Right forelimb (tissue), 1 donor: ENCODE results near the gene FOXA2.

Experiments
- DNase-seq: peaks from one replicate; pipeline ENCODE4 v3.0.0-alpha.2; 2018

Gene FOXA2

GRCh38 chr20:22583773-22584521 lies 425 bp downstream of the FOXA2 start:
- no peak for DNase-seq

DNA sequence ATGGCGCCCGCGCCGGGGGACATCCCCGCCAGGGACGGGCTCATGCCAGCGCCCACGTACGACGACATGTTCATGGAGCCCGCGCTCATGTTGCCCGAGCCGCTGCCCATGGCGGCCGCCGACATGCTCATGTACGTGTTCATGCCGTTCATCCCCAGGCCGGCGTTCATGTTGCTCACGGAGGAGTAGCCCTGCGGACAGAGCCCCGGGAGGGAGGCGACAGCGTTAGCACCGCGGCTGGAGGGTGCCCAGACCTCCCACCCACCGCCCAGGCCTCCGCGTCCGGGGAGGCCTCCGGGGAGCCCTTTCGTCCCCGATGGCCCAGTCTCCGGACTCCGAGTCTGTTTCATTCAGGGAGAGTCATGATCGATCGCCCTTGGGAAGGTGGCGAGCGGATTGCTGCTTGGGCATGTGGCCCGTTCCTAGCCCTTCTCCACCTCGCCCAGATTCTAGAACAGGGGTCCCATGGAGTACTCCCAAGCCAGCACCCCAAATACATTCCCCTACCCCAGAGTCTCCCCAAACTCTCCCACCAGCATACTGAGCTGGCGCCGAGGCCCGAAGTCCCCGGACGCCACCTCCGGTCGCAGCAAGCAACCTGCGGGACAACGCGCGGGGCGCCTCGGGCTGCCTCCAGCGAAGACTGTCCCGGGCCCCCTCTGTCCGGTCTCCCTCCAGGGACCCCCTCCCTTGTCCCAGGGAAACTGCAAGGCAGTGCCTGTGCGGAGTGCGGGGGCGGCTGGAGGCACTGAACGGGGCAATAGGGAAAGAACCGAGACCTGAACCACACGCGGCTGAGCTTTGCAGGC lies 1.2 kb downstream of the FOXA2 start:
- DNase-seq = no peak

GRCh38 chr20:22582386-22582963 lies 1.9 kb downstream of the FOXA2 start:
- no peak for DNase-seq

- no peak for DNase-seq
Observed at GRCh38 chr20:22581437-22582385, 2.7 kb downstream of the FOXA2 start.

GRCh38 chr20:22579711-22580697 lies 4.4 kb downstream of the FOXA2 start:
- DNase-seq = no peak

DNA sequence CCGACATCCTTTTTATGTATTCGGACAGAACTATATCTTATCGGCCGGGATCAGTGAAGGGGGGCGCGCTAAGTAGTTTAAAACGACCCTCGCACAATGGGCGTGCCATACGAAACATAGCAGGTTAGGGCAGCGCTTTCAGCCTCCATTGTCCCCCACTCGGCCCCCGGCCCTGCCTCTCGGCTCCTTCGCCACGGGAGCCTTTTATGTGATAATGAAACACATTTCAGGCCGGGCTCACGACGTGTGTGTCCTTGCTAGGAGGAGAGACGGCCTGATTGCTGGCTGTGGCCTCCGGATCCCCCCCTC lies 5.3 kb downstream of the FOXA2 start:
- DNase-seq = no peak

DNA sequence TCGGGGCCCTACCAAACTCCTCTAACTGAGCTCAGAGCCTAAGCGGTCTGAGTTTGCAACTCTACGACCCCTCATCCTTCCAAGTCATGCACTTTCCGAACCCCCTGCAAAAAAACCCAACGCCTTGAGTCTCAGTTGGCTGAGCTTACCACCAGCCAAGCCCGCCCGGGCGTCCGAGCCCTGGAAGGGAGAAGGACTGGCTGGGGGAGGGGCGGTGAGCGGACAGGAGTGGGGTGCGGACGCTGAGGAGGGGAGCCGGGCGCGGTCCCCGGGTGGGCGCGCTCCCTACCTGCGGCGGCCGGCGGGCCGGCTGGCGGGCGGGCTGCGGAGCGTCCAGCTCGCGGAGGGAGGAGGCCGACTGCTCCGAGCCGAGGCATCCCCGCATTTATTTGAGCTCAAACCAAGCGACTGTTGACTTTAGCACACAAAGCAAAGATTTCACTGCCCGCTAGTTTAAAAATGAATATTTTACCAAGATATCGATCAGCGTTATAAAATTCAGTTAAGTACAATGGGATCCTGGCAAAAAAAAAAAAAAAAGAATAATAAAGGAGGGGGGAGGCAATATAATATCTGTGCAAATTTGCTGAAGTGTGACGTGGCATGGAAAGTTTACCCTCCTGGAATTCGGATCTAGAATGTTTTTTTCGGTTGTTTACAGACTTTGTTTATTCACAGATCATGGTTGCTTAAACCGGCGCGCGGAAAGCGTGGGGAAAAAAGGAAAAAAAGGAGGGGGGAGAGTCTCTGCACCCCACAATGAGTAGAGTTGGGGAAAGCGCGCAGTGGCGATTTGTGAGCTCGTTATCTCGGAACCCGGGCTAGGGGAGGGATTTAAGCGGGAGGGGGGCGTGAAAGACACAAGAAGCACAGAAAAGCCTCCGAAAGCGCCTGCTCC lies 5.9 kb downstream of the FOXA2 start:
- DNase-seq = no peak

DNA sequence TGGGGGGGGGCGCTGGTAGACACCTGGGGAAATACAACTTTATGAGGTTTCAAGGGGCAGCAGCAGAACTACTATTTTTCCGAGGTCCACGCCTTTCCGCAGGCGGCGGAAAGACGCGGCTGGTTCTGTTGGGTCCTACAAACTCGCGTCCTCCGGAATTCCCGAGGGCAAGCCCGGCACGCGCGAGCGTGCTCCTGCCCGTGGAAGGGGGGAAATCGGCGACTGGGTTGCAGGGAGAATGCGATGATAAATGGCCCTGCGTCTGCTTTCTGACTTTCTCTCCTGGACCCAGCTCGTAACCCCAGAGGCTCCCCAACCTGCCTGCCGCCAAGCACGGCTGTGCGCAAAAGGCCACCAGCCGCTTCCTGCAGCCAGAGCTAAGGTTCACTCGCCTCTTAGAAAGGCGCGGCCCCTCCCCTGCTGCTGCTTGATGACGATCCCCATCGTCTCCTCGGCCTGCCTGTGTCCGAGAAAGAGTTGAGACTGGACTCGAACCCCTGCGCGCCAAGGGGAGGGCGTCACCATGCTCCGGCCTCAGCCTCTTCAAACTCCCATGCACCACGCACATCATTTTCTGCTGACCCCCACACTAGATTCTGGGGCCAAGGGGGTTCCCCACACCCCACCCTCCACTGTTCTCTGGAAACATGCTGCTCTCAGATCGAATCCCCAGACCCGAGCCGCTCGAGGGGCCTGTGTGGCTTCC lies 6.7 kb downstream of the FOXA2 start:
- no peak for DNase-seq

DNA sequence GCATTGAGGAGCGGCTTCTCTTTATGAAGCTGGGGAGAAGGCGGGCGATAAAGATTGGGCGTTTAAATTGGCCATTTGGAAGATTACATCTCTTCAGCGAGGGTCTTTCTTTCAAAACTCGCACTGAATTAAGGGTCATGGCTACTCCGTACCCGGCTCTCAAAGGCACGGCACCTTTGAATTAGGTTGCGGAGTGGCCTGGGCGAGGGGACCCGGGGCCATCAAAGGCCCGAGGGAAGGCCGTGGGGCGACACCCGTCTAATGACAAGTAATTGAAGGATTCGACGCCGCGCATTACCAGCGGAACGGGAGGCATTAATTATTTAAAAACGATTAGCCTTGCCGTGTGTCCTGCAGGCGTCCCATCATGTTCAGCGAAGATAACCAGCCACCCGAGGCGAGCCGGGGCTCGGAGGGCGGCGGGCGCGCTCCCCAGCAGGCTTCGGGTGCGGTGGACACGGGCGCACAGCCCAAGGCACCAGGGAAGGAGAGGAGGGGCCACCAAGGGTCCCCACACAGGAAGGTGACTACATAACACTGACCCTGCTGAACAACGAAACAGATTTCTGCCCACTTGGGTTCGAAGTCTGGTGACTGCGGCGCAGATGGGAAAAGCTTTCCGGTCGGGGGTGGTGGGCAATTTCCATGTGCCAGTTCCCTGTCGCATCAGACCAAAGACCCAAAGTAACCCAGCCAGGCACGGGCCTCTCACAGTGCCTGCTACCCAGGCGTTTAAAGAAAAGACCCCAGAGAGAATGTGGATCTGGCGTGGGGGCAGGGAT lies 7.4 kb downstream of the FOXA2 start:
- no peak for DNase-seq

DNA sequence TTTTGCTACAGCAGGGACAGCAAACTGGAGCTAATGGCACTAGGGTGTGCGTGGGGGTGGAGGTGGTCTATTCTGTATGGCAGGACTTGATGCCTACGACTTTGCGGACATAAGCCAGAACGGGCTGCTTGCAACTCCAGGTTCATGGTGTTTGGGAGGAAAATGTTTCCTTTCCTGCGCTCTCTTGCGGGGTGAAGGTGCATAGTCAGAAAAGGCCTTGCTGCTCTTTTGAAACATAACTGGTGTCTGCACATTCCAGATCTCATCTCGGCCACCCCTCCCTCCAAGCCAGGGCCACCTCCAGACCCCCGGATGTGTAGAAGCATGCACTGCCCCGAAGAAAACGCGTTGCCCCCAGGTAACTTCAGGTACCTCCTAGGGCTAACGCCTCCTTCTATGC lies 8.1 kb downstream of the FOXA2 start:
- DNase-seq = no peak

- DNase-seq = no peak
Observed at GRCh38 chr20:22575737-22576136, 8.6 kb downstream of the FOXA2 start.

DNA sequence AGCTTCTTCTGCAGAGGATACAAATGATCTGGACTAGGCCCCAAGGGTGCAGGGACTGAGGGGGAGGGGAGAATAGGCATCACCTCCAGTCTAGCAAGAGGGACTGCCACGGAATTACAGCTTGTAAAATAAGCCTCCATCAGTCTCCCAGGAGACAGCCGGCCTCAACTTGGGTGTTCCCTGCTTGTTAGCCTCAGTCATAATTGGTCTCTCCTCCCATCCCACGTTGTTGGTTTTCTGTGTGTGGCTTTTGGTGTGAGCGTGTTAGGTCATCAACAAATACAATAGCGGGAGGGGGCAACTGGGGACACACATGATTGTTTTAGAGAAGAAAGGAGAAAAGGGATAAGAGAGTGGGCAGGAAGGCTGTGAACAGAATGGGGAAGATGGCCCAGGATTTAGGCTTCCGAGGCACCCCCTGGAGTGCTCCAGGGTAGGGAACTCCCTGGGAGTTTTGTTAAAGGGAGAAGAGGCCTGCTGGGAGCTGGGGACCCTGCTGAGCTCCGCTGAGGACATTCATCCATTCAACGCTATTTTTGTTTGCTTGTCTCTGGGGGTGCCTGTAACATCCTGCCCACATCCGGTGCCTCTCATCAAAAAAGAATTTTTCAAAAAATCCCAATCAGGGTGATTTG lies 9.2 kb downstream of the FOXA2 start:
- no peak for DNase-seq

DNA sequence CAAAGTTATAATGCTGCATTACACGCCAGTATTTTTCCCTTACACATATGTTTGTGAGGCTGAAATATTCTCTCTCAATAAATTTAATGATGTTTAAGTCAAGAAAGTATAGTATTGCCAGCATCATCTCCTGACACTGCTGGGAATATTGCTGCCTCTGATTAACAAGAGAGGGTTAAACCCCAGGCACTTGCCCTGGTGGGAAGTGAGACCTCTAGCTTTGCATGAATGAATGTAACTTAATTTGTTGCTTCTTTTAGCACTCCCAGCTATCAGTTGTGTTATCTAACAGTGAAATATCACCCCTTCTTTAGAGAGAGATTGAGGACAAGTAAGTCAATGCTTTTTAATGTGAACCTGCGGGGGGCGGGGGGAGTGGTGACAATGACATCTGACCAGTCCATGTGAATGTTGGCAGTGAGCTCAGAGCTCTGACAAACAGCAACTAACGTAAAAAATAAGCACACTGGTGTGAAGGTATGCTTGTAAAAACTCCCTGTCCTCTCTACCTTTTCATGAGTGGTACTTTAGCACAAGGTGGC lies 9.8 kb downstream of the FOXA2 start:
- no peak for DNase-seq

DNA sequence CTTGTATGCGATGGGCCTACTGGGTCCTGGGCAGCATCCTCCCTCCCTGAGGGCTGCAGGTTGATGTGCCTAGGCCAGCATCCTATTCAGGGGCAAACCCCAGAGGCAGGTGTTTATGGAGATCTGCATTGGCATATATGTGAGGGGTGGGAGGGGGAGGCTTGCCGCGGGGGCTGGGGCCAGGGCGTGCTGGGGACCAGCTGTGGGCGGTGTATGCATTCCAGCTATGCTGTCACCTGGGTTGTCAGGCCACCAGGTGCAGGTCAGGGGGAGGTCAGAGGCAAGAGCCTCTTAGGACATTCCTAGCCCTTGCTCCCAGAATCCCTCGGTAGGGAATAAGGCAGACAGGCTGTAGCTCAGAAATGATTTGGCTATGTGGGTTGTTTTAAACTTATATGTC lies 11.9 kb downstream of the FOXA2 start:
- no peak for DNase-seq

GRCh38 chr20:22572023-22572422 lies 12.3 kb downstream of the FOXA2 start:
- no peak for DNase-seq

DNA sequence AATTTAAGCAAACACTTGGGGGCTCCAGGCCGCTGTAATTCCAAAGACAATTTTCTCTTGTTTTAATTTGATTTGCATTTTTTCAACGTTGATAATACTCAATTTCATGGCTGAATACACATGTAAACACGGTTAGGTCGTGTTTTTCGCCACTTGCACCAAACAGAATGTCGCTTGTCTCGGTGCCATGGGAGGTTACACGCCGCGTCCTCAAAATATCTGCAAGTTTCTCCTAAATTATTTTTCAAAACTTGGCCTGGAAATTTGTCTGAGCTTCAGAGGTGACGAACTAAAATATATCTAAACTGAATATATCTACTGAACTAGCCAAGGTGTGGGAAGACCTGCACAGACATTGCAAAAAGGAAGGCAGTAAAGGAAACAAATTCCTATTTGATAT lies 15.0 kb downstream of the FOXA2 start:
- DNase-seq = no peak

- no peak for DNase-seq
Observed at GRCh38 chr20:22568872-22569344, 15.5 kb downstream of the FOXA2 start.
